Chondrocyte (in vitro differentiated cells): ENCODE data around the gene TYSND1. TPM values are rescaled to one million over a fixed set of nuclear protein-coding genes. Genes with fewer than 3 reads are reported as not detected.

Experiments
- DNase-seq: peaks from one replicate; pipeline ENCODE4 v3.0.0; 2021; ENCODE audit warnings: mixed read lengths, low spot score
- H3K27ac Mint-ChIP-seq: one replicate; pipeline ENCODE4 v1.8.0; 2021; ENCODE audit warnings: mild to moderate bottlenecking, moderate library complexity, mixed read lengths; ENCODE audit not compliant: unreplicated experiment
- H3K27me3 Mint-ChIP-seq: 2 replicates; pipeline ENCODE4 v1.8.0; 2021; ENCODE audit warnings: low read depth, mixed read lengths
- H3K36me3 Mint-ChIP-seq: 2 replicates; pipeline ENCODE4 v1.8.0; 2021; ENCODE audit warnings: low read depth, mixed read lengths
- H3K4me1 Mint-ChIP-seq: 2 replicates; pipeline ENCODE4 v1.8.0; 2021; ENCODE audit warnings: low read depth, mild to moderate bottlenecking, mixed read lengths
- H3K4me3 Mint-ChIP-seq: one replicate; pipeline ENCODE4 v1.8.0; 2021; ENCODE audit warnings: mild to moderate bottlenecking, moderate library complexity, mixed read lengths; ENCODE audit not compliant: unreplicated experiment
- H3K9me3 Mint-ChIP-seq: 2 replicates; pipeline ENCODE4 v1.8.0; 2021; ENCODE audit warnings: low read depth, mixed read lengths
- CTCF ChIP-seq: fragments of 200-600 bp; sonication (generic); IDR thresholded peaks from 2 replicates; pipeline ENCODE4 v1.5.0; 2021; ENCODE audit warnings: antibody characterized with exemption, mild to moderate bottlenecking, moderate library complexity
- total RNA-seq: library from RNA; stranded (reverse); gene quantifications from 3 replicates; pipeline ENCODE4 v1.2.1, GENCODE V29; 2021

TYSND1 gene
- total RNA-seq, 1 donor from 2014 or later: 9.4 TPM

- no peak for DNase-seq
- Mint-ChIP-seq H3K27me3 (no peaks in the 10 kb centered on the region), H3K27ac (no peak overlapping the region)
Observed at GRCh38 chr10:70190581-70190980, 44.1 kb upstream of the TYSND1 start.

GRCh38 chr10:70190102-70190501 is 43.6 kb upstream of the TYSND1 start:
- no peak for DNase-seq
- TF ChIP-seq CTCF: no peak
- Mint-ChIP-seq H3K9me3 (no peaks in the 10 kb centered on the region), H3K27me3 (no peaks in the 10 kb centered on the region), H3K27ac (no peak overlapping the region), H3K4me3 (no peak overlapping the region), H3K4me1 (peaks cover 37% of the 10 kb centered on the region), H3K36me3 (no peaks in the 10 kb centered on the region)

More at GRCh38 chr10:70190581-70190980, 44.1 kb upstream of the TYSND1 start:
- Mint-ChIP-seq H3K36me3 (no peaks in the 10 kb centered on the region), H3K9me3 (no peaks in the 10 kb centered on the region), H3K4me1 (peaks cover 39% of the 10 kb centered on the region), H3K4me3 (no peak overlapping the region)
- no peak for TF ChIP-seq CTCF

- H3K27me3 Mint-ChIP-seq: no peaks in the 10 kb centered on the region
- no peak overlapping the region for H3K27ac Mint-ChIP-seq
- H3K4me1 Mint-ChIP-seq: peaks cover 26% of the 10 kb centered on the region
- H3K4me3 Mint-ChIP-seq: no peak overlapping the region
- no peaks in the 10 kb centered on the region for H3K9me3 Mint-ChIP-seq
- no peak for TF ChIP-seq CTCF
- no peaks in the 10 kb centered on the region for H3K36me3 Mint-ChIP-seq
- no peak for DNase-seq
Observed at GRCh38 chr10:70188768-70189167, 42.3 kb upstream of the TYSND1 start.

- Mint-ChIP-seq H3K27ac (no peak overlapping the region), H3K9me3 (no peaks in the 10 kb centered on the region), H3K4me1 (peaks cover 9% of the 10 kb centered on the region), H3K27me3 (peaks cover 7% of the 10 kb centered on the region), H3K4me3 (no peak overlapping the region), H3K36me3 (no peaks in the 10 kb centered on the region)
- TF ChIP-seq CTCF: no peak
- DNase-seq: no peak
Observed at GRCh38 chr10:70186571-70186970, 40.1 kb upstream of the TYSND1 start.

GRCh38 chr10:70186090-70186489 is 39.6 kb upstream of the TYSND1 start:
- H3K27me3 Mint-ChIP-seq: peaks cover 7% of the 10 kb centered on the region
- no peak for DNase-seq
- H3K36me3 Mint-ChIP-seq: no peaks in the 10 kb centered on the region
- no peak overlapping the region for H3K4me3 Mint-ChIP-seq
- TF ChIP-seq CTCF: no peak
- no peaks in the 10 kb centered on the region for H3K9me3 Mint-ChIP-seq
- H3K4me1 Mint-ChIP-seq: peaks cover 5% of the 10 kb centered on the region
- no peak overlapping the region for H3K27ac Mint-ChIP-seq
